Measurements from ENCODE around the gene ANKRD40.
A peak's percentile ranks its signal among the peaks of the same experiment; 100 is the strongest.
"Not testable (repeated sequence)": the region's sequence is repeated elsewhere in the genome, so short reads cannot be mapped to it uniquely, and the experiment has no call there.

The ANKRD40 gene

GRCh38 chr17:50685691-50686493, 21.8 kb downstream of the ANKRD40 start:
- DNase-seq, result no peak

- no peak for DNase-seq
These were observed 22.4 kb downstream of the ANKRD40 start for GRCh38 chr17:50685334-50685665.

DNA sequence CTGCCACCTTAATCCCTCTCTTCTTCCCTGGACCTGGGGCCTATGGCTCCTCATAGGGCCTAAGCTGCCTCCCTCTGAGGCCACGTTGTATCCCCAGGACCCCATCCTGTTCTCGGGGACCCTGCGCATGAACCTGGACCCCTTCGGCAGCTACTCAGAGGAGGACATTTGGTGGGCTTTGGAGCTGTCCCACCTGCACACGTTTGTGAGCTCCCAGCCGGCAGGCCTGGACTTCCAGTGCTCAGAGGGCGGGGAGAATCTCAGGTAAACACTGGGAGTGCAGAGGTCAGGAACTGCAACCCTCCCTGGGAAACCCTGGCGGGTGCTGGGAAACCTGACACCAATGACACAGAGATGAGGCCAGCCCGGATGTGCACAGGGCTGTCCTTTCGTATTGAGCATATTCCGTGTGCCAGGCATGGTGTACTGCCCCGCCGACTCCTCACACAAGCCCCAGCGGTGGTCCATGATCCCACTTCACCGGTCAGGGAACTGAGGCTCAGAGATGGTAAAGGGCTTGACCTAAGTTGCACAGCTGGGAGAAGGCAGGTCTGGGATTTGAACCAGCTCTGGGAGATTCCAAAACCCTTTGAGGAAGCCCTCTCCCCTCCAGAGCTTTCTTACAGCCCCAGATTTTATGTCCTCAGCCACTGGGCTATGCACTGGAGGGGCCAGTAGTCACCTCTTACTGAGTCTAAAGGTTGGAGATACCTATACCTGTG, 22.9 kb downstream of the ANKRD40 start:
- no peak for DNase-seq

DNA sequence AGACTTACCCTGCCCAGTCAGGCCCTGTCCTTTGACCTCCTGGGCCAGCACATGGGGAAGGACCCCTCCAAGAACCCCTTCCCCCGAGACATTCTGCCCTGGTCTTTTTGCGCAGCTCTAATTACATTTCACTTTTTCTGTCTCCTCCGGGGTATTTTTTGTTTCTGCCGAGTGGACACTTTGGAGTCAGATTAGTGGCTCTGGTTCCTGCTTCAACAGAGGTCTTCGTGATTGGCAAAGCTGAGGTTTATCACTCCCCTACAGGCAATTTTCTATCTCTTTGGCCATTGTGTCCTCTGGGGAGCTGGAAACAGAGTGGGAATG, 23.5 kb downstream of the ANKRD40 start:
- DNase-seq, result no peak

GRCh38 chr17:50683434-50684287, 24.1 kb downstream of the ANKRD40 start:
- no peak for DNase-seq

DNA sequence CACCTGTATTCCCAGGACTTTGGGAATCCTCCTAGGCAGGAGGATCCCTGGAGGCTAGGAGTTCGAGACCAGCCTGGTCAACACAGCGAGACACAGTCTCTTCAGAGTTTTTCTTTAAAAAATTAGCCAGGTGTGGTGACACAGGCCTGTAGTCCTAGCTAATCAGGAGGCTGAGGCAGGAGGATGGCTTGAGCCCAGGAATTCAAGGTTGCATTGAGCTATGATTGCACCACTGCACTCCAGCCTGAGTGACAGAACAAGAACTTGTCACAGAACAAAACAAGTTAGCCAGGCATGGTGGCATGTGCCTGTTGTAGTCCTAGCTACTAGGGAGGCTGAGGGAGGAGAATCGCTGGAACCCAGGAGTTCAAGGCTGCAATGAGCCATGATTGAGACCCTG, 24.8 kb downstream of the ANKRD40 start:
- DNase-seq, result no peak

DNA sequence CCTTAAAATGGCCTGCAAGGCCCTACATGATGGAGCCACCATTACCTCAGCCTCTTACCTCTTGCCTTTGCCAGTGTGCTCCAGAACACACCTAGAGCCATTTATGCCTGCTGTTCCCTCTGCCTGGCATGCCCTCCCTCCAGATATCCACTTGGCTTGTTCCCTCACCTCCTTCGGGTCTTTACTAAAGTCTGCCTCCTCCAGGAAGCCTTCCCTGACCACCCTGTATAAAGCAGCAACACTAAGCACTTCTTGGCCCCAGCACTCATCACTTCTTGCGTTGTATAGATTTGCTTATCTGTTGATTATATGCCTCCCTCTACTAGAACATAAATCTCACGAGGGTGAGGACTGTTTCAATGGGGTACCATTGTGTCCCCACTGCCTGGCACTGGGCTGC, 25.3 kb downstream of the ANKRD40 start:
- DNase-seq, result no peak

DNA sequence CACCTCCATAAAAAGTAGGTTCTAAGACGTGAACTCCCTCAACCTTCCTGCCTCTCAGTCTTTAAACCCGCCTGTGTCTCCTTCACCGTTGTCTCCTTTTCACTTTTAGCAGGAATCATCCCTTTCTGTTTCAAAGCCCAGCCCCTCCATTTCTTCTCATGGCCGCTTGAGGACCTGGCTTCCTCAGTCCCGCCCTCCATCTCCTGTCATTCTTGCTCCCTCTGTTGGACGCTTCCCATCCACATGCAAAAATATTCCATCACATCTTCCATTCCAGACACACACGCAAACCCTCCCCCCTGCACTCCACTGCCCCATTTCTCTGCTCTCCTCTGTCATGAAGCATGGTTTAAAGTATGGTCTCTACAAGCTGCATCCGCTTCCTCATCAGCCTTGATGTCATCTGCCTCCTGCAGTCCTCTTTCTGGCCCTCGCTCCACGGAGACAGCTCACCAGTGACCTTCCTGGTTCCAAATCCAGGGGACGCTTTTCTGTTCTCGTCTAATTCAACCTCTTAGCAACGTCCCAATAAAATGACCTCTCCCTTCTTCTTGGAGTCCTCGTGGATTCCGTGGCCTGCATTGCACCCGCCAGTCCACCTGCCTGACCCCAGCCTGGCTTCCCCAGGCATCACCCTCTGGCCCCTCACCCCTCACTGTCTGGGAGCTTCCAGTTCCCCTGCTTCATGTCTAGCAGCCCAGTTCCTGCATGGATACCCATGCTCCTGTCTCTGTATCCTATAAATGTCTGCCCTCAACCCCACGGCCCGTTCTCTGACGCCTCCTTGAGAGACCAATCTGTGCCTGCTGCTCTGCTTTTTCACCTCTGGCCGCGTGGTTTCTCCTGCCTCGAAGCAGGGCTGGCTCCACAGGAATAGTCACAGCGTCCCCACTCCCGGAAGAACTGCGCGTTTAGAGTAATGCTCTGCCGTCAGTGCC, 26.2 kb downstream of the ANKRD40 start:
- peak; percentile 80 to 87 for DNase-seq

DNA sequence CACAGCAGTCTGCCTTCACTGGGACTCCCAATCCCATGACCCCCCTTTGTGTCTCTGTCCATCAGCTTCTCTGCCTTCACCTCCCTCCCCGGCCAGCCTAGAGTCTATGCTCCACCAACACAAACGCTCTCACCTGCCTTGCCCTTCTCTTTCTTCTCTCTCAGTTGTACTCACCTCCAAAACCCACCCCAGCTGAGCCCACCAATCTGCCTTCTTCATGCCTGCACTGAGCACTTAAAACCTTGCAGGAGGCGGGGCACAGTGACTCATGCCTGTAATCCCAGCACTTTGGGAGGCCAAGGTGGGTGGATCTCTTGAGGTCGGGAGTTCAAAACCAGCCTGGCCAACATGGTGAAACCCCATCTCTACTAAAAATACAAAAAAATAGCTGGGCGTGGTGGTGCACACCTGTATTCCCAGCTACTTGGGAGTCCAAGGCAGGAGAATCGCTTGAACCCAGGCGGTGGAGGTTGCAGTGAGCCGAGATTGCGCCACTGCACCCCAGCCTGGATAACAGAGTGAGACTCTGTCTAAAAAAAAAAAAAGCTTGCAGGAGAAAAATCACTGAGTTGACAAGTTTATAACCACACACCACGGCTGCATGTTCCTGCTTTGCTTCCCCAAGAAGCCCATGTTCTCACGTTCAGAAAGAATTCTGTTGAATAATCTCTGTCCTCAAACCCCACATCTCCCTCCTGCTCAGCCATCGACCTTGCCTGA, 27.0 kb downstream of the ANKRD40 start:
- not testable (repeated sequence) for DNase-seq

- DNase-seq, result no peak
These were observed 27.6 kb downstream of the ANKRD40 start for GRCh38 chr17:50680126-50680525.

- DNase-seq, result no peak
These were observed 28.6 kb downstream of the ANKRD40 start for GRCh38 chr17:50679008-50679544.

DNA sequence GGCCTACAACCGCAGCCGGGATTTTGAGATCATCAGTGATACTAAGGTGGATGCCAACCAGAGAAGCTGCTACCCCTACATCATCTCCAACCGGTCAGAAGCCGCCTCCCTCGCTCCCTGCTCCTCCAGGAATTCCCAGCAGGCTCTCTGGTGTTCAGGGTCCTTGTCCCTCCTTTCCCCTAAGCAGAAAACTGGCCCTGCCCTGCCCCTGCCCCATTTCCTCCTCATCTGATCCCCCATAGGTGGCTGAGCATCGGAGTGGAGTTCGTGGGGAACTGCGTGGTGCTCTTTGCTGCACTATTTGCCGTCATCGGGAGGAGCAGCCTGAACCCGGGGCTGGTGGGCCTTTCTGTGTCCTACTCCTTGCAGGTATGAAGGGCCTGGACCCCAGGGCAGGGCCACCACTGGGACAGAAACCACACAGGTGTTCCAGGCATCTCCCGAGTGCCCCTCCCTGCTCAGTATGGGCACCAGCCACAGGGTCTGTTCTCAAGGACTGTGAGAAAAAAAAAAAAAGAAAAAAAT, 29.8 kb downstream of the ANKRD40 start:
- DNase-seq, result no peak

- DNase-seq, result no peak
These were observed 31.4 kb downstream of the ANKRD40 start for GRCh38 chr17:50676065-50676975.

- no peak for DNase-seq
These were observed 32.1 kb downstream of the ANKRD40 start for GRCh38 chr17:50675627-50676026.

- DNase-seq, result no peak
These were observed 32.5 kb downstream of the ANKRD40 start for GRCh38 chr17:50675190-50675589.

GRCh38 chr17:50672831-50673551, 34.7 kb downstream of the ANKRD40 start:
- no peak for DNase-seq

DNA sequence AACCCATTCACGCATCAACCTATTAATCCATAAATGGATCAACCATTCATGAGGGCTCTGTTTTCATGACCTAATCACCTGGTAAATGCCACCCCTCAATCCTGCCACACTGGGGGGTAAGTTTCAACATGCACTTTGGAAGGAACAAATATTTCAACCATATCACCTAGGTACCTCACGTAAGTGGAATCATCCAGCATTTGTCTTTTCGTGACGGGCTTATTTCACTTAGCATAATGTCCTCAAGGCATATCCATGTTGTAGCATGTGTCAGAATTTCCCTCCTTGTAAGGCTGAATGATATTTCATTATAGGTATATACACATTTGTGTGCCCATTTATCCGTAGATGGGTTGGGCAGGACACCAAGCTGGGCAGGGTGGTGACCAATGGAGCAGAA, 35.6 kb downstream of the ANKRD40 start:
- no peak for DNase-seq

GRCh38 chr17:50668838-50669581, 38.7 kb downstream of the ANKRD40 start:
- DNase-seq, result no peak

All from Kasumi-1 (cell line).